IPS-18a (cell line): ENCODE data around the gene FLNC.

Experiments
- H3K27ac ChIP-seq: one replicate; pipeline ENCODE4 v1.5.1; 2013; ENCODE audit warnings: low read length
- H3K27me3 ChIP-seq: one replicate; pipeline ENCODE4 v1.6.1; 2013; ENCODE audit warnings: mild to moderate bottlenecking, low read length; ENCODE audit not compliant: control insufficient read depth, insufficient read depth
- H3K36me3 ChIP-seq: one replicate; pipeline ENCODE4 v1.6.1; 2013; ENCODE audit warnings: low read depth, low read length; ENCODE audit not compliant: control insufficient read depth
- H3K4me1 ChIP-seq: one replicate; pipeline ENCODE4 v1.6.1; 2013; ENCODE audit warnings: low read depth, low read length; ENCODE audit not compliant: control insufficient read depth
- H3K4me3 ChIP-seq: one replicate; pipeline ENCODE4 v1.5.1; 2013; ENCODE audit warnings: low read length
- H3K9ac ChIP-seq: one replicate; pipeline ENCODE4 v1.6.1; 2013; ENCODE audit warnings: mild to moderate bottlenecking, low read length, moderate library complexity
- H3K9me3 ChIP-seq: one replicate; pipeline ENCODE4 v1.6.1; 2013; ENCODE audit warnings: low read depth, low read length; ENCODE audit not compliant: control insufficient read depth

FLNC gene

GRCh38 chr7:128852537-128853254, 22.5 kb downstream of the FLNC start:
- H3K4me3 ChIP-seq: no peak overlapping the region
- H3K27ac ChIP-seq: no peak overlapping the region
- no peak overlapping the region for H3K9ac ChIP-seq
- H3K36me3 ChIP-seq: no peaks in the 10 kb centered on the region
- no peaks in the 10 kb centered on the region for H3K4me1 ChIP-seq
- no peaks in the 10 kb centered on the region for H3K27me3 ChIP-seq
- H3K9me3 ChIP-seq: no peaks in the 10 kb centered on the region

- Histone ChIP-seq H3K9me3 (no peaks in the 10 kb centered on the region), H3K27me3 (no peaks in the 10 kb centered on the region), H3K36me3 (no peaks in the 10 kb centered on the region), H3K4me3 (no peak overlapping the region), H3K27ac (no peak overlapping the region), H3K9ac (no peak overlapping the region), H3K4me1 (no peaks in the 10 kb centered on the region)
Measured at GRCh38 chr7:128853799-128854198, 23.6 kb downstream of the FLNC start.

- H3K4me3 ChIP-seq: no peak overlapping the region
- no peak overlapping the region for H3K9ac ChIP-seq
- H3K36me3 ChIP-seq: no peaks in the 10 kb centered on the region
- H3K27ac ChIP-seq: no peak overlapping the region
- H3K4me1 ChIP-seq: no peaks in the 10 kb centered on the region
- no peaks in the 10 kb centered on the region for H3K27me3 ChIP-seq
- no peaks in the 10 kb centered on the region for H3K9me3 ChIP-seq
Measured at GRCh38 chr7:128854396-128854795, 24.2 kb downstream of the FLNC start.

- H3K36me3 ChIP-seq: no peaks in the 10 kb centered on the region
- H3K4me1 ChIP-seq: no peaks in the 10 kb centered on the region
Measured at GRCh38 chr7:128855559-128855958, 25.4 kb downstream of the FLNC start.

GRCh38 chr7:128856001-128856718, 26.0 kb downstream of the FLNC start:
- Histone ChIP-seq H3K4me1 (no peaks in the 10 kb centered on the region), H3K36me3 (no peaks in the 10 kb centered on the region), H3K4me3 (no peak overlapping the region), H3K27me3 (no peaks in the 10 kb centered on the region), H3K9me3 (no peaks in the 10 kb centered on the region), H3K9ac (no peak overlapping the region), H3K27ac (no peak overlapping the region)

More at GRCh38 chr7:128855559-128855958, 25.4 kb downstream of the FLNC start:
- Histone ChIP-seq H3K27me3 (no peaks in the 10 kb centered on the region), H3K4me3 (no peak overlapping the region), H3K27ac (no peak overlapping the region), H3K9ac (no peak overlapping the region), H3K9me3 (no peaks in the 10 kb centered on the region)

GRCh38 chr7:128858380-128859231, 28.4 kb downstream of the FLNC start:
- no peaks in the 10 kb centered on the region for H3K9me3 ChIP-seq

GRCh38 chr7:128859232-128860157, 29.3 kb downstream of the FLNC start:
- Histone ChIP-seq H3K9ac (no peak overlapping the region), H3K4me1 (peaks cover 4% of the 10 kb centered on the region), H3K4me3 (no peak overlapping the region), H3K27me3 (no peaks in the 10 kb centered on the region), H3K36me3 (no peaks in the 10 kb centered on the region), H3K27ac (no peak overlapping the region), H3K9me3 (no peaks in the 10 kb centered on the region)

More at GRCh38 chr7:128858380-128859231, 28.4 kb downstream of the FLNC start:
- H3K9ac ChIP-seq: no peak overlapping the region
- no peak overlapping the region for H3K4me3 ChIP-seq
- H3K36me3 ChIP-seq: no peaks in the 10 kb centered on the region
- no peaks in the 10 kb centered on the region for H3K27me3 ChIP-seq
- H3K4me1 ChIP-seq: peaks cover 4% of the 10 kb centered on the region
- H3K27ac ChIP-seq: no peak overlapping the region

GRCh38 chr7:128860158-128861073, 30.2 kb downstream of the FLNC start:
- H3K9ac ChIP-seq: no peak overlapping the region
- H3K36me3 ChIP-seq: no peaks in the 10 kb centered on the region
- no peaks in the 10 kb centered on the region for H3K9me3 ChIP-seq
- peaks cover 4% of the 10 kb centered on the region for H3K4me1 ChIP-seq
- H3K27me3 ChIP-seq: no peaks in the 10 kb centered on the region
- H3K4me3 ChIP-seq: no peak overlapping the region
- no peak overlapping the region for H3K27ac ChIP-seq

- H3K9me3 ChIP-seq: no peaks in the 10 kb centered on the region
- H3K27ac ChIP-seq: no peak overlapping the region
- H3K4me3 ChIP-seq: peak overlapping the region; percentile 59
- no peaks in the 10 kb centered on the region for H3K36me3 ChIP-seq
- peaks cover 1% of the 10 kb centered on the region for H3K27me3 ChIP-seq
- H3K4me1 ChIP-seq: peaks cover 4% of the 10 kb centered on the region
- H3K9ac ChIP-seq: no peak overlapping the region
Measured at GRCh38 chr7:128861957-128862570, 31.9 kb downstream of the FLNC start.
